Spleen (tissue), 7 donors: ENCODE data around the gene C16orf90.

Experiments used
- CTCF ChIP-seq, 11 experiments: fragments of 200-600 bp in 7 of 11; fragments of 450-650 bp in 4 of 11; sonication (generic) in 4 of 11; IDR thresholded peaks in 8 of 11; conservative IDR thresholded peaks in 3 of 11; 1 replicate in 7 of 11; 2 replicates in 4 of 11; pipeline versions ENCODE4 v1.4.0 to v1.8.0; 2016 to 2021; ENCODE audit warnings: antibody characterized with exemption in 11 of 11, inconsistent platforms in 4 of 11, mild to moderate bottlenecking in 1 of 11
- POLR2A ChIP-seq, 3 donors: fragments of 450-650 bp; IDR thresholded peaks; one replicate each; pipeline ENCODE4 v1.5.1; 2017; ENCODE audit warnings: antibody characterized with exemption in 3 of 3, mild to moderate bottlenecking in 1 of 3
- POLR2AphosphoS5 ChIP-seq, 3 donors: sonication (generic); formaldehyde crosslinking; IDR thresholded peaks; one replicate each; pipeline ENCODE4 v1.5.1; 2017; ENCODE audit warnings: antibody characterized with exemption in 3 of 3
- donor health status: DM: no; HTN: no; CAD: no; lungs with moderate emphysema.
- donor health status: DM: no; HTN: no; CAD: no.
- donor health status: DM: no; HTN: no; CAD: no.

- TF ChIP-seq CTCF (IDR thresholded peaks at IDR 0.05 in 8 of 11, conservative IDR thresholded peaks at IDR 0.05 in 3 of 11) (no peak), POLR2AphosphoS5 (IDR thresholded peaks at IDR 0.05) (peak in 1 of 3 donors; percentile 56), POLR2A (IDR thresholded peaks at IDR 0.05) (no peak)
These were observed 2.9 kb downstream of the C16orf90 start for GRCh38 chr16:3492356-3492755.
